ENCODE measurements around the gene REEP1.

REEP1 gene

DNA sequence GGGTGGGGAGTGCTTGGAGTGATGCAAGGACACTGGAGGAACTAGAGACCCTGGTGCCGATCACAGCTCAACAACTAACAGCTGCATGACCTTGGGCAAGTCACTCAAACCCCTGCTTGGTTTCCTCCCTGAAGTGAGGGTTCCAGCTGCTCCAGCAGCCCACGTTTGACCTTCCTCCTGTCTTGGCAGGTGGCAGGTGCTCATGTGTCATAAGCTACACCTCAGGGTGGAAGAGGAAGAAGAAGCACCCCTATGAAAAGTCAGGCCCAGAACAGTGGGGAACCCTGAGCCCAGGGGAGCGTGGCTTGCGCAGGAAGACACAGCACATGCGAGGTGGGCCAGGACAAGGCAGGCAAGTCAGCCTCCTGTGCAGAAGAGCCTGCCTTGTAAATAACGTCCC, 95.8 kb downstream of the REEP1 start:
- H3K4me3 ChIP-seq (ENCODE audit: low read depth, low read length) = no peak overlapping the region
- TF ChIP-seq, protein P1, sequence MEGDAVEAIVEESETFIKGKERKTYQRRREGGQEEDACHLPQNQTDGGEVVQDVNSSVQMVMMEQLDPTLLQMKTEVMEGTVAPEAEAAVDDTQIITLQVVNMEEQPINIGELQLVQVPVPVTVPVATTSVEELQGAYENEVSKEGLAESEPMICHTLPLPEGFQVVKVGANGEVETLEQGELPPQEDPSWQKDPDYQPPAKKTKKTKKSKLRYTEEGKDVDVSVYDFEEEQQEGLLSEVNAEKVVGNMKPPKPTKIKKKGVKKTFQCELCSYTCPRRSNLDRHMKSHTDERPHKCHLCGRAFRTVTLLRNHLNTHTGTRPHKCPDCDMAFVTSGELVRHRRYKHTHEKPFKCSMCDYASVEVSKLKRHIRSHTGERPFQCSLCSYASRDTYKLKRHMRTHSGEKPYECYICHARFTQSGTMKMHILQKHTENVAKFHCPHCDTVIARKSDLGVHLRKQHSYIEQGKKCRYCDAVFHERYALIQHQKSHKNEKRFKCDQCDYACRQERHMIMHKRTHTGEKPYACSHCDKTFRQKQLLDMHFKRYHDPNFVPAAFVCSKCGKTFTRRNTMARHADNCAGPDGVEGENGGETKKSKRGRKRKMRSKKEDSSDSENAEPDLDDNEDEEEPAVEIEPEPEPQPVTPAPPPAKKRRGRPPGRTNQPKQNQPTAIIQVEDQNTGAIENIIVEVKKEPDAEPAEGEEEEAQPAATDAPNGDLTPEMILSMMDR (IDR thresholded peaks at IDR 0.05; ENCODE audit: borderline replicate concordance, insufficient read depth, low read depth, low read length) = no peak

DNA sequence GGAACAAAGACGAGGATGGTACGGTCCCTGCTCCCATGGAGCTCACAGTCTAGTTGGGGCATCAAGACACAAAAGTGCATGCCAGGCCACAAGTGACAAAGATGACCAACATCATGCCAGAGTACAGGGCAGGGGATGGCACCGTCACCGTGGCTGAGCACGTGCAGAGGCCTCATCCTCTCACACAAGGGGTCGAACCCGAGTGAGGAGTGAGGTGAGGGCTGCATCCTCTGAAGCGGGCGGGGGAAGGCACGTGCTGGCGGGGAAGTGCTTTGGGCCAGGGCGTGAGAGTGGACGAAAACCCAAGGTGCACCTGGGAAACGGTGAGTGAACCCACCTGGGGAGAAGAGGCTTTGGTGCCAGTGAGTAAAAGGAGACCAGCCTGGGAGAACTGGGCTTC, 97.2 kb downstream of the REEP1 start:
- TF ChIP-seq, protein P1 (IDR thresholded peaks at IDR 0.05; ENCODE audit: borderline replicate concordance, insufficient read depth, low read depth, low read length) = no peak
- no peak overlapping the region for H3K4me3 ChIP-seq (ENCODE audit: low read depth, low read length)

DNA sequence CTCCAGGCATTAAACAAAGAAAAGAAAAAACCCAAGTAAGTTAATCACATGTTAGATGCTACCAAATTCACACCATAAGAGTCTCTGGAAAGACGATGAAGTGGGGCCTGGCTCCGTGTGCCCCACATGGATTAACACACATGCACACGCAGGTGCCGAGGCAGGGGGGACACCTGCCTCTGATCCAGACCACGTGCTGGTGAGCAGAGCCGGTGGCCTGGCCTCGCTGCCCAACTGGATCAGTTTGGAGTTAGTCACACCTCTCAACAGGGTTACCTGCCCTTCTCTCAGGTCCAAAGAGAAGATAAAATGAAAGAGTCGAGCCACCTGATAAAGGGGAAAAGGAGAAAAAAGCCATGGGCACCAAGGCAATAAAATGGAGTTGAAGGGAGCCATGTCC, 97.7 kb downstream of the REEP1 start:
- H3K4me3 ChIP-seq (ENCODE audit: low read depth, low read length) = no peak overlapping the region
- TF ChIP-seq, protein P1 (IDR thresholded peaks at IDR 0.05; ENCODE audit: borderline replicate concordance, insufficient read depth, low read depth, low read length) = no peak

DNA sequence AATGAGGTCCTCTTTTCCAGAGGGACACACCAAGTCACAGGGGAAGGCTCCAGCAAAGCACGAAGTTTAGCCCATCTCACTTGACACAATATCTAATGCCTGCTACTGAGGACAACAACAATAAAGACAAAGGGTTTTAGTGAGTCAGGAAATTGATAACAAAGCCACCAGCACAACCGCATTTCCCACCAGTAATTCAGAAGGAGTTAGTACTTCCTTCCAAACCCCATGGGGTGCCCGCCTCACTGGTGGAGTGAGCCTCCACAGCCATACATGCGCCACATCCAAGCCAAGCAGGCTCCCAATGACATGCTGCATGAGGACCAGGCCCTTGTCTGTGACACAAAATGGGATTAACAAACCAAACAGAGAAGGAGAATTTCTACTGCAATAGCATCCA, 98.1 kb downstream of the REEP1 start:
- TF ChIP-seq, protein P1 (IDR thresholded peaks at IDR 0.05; ENCODE audit: borderline replicate concordance, insufficient read depth, low read depth, low read length) = no peak
- H3K4me3 ChIP-seq (ENCODE audit: low read depth, low read length) = no peak overlapping the region

DNA sequence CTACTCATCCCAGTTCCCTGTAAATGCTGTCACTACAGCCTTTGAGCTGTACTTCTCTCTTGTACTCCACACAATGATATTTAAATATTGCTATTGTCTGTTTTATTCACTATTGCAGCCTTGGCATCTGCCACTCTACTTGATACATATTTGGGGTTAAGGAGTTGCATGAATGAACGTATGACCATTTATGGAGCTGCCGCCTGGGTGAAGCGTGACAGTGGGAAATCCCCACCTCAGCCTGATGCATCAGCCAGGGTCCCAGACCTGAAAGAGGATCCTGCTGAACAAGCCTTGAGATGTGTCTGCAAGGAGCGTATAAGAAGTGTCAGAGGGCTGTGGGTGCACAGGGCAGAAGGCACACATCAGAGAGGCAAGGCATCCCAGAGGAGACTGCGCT, 99.1 kb downstream of the REEP1 start:
- H3K4me3 ChIP-seq (ENCODE audit: low read depth, low read length) = no peak overlapping the region
- TF ChIP-seq, protein P1 (IDR thresholded peaks at IDR 0.05; ENCODE audit: borderline replicate concordance, insufficient read depth, low read depth, low read length) = no peak

DNA sequence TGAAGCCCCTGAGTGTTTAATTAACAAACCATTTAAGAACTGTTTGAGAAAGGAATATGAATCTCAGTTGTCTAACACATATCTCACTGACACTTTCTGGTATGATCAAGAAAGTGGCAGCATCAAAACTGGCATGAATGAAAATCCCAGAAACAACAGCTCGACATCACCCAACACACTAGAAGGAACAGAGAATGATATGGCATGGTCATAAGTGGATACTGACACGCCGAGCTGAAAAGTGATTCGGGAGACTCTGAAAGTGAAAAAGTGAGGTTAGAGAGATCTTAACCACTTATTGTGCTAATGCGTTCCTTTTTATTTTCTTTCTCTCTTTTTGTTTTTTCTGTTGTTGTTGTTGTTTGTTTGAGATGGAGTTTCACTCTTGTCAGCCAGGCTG, 100.3 kb downstream of the REEP1 start:
- no peak overlapping the region for H3K4me3 ChIP-seq (ENCODE audit: low read depth, low read length)
- TF ChIP-seq, protein P1 (IDR thresholded peaks at IDR 0.05; ENCODE audit: borderline replicate concordance, insufficient read depth, low read depth, low read length) = no peak

DNA sequence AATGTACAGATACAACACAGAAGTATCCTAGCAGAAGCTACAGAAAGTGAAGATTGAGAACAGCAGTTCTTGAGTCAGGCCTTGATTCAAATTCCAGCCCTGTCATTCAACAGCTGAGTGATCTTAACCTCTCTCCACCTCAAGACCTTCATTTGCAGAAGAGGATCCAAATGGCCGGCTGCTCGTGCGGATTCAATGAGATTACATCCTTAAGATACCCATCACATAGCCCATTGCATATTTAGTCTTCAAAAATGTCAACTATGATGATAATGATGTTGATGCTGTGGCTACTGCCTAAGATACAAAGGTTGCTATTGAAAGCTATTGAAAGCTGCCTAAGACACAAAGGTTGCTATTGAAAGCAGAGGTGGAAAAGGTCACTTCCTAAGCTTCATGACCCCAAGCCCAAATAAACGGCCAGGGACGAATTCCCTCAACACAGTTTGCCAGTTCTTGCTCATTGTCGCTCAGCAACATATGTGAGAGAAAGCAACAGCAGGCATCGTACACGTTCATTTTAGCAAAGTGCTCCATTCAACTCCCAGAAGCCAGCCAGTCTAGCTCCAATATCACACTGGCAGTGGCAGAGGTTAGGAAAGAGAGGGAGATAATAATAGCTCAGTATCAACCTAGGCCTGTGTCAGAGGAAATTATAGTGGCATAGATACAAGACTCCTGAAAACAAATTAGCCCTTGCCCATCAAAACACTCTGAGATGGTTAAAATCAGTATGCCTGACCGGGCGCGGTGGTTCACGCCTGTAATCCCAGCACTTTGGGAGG, 102.0 kb downstream of the REEP1 start:
- TF ChIP-seq, protein P1 (IDR thresholded peaks at IDR 0.05; ENCODE audit: borderline replicate concordance, insufficient read depth, low read depth, low read length) = no peak
- H3K4me3 ChIP-seq (ENCODE audit: low read depth, low read length) = no peak overlapping the region
